Measurements from ENCODE around the gene ARHGEF17. TPM values are rescaled to one million over a fixed set of nuclear protein-coding genes. Genes with fewer than 3 reads are reported as not detected.

The ARHGEF17 gene
- total and polyA plus RNA-seq, 2 of the 8 experiments (the other 6 are each of a cell fraction or from before 2014, with no cell fraction given): 11.3 to 14.6 TPM

DNA sequence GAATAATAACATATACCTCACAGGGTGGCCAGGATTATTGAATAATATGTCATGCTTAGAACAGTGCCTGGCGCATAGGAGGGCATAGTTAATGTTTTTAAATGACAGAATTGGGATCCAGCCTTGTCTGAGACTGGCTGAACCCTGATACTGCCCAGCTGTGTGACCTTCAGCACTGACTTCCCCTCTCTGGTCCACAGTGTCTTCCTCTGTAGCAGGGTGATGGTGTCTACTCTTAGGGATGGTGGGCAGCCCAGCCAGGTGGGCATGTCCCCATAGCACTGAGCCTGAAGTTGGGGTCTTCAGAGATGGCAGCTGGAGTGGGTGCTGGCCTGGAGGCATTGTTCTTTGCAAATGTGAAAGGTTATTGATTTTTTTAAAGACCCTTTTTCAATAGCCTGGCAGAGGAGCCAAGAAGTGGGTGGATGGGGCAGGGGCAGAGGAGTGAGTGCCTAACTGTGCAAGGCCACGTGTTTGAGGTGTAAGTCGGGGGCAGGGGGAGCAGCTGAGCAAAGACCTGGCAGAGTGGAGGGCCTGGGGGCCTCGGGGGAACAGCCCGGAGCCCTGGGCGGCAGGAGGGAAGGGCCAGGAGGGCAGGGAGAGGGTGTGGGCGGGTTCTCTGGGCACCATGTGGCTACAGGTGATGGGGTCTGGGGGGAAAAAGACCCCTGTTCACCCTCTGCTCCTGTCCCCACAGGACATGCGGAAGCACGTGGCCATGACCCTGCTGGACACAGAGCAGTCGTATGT lies 38.3 kb downstream of the ARHGEF17 start:
- H3K27me3 ChIP-seq (replicated peaks in 1 of 4; ENCODE audit: control insufficient read depth in 3 of 4, extremely low read depth in 1 of 4, insufficient read depth in 3 of 4, low read length in 3 of 4): peaks cover 7 to 26% (median 24%) of the 10 kb centered on the region in 4 experiments; a peak in 6 of 7 replicates
- FAIRE-seq (no peak), DNase-seq (ENCODE audit: low read depth in 1 of 2, low spot score in 2 of 2) (no peak)
- H2BK12ac ChIP-seq (ENCODE audit: low read depth, low read length): no peak overlapping the region
- H3K9me3 ChIP-seq (ENCODE audit: insufficient read depth in 2 of 2, low read depth in 1 of 2, low read length in 1 of 2): no peaks in the 10 kb centered on the region
- H2BK5ac ChIP-seq (ENCODE audit: low read depth, low read length): no peak overlapping the region
- WGBS, 2 experiments (ENCODE audit: extremely low coverage in 1 of 2, insufficient coverage in 1 of 2, insufficient read length in 1 of 2, insufficient replicate concordance in 2 of 2, low coverage in 1 of 2, low lambda C conversion rate in 2 of 2, missing lambda C conversion rate in 1 of 2): 73% methylated on average over 8 of the region's 10 CpGs; no CpG with 5 or more reads in 1 of the 2 experiments
- no peak overlapping the region for H3K9ac ChIP-seq (replicated peaks in 1 of 4; ENCODE audit: extremely low read depth in 1 of 4, low read depth in 3 of 4, low read length in 3 of 4)
- H3K79me2 ChIP-seq (ENCODE audit: control insufficient read depth in 1 of 2, insufficient read depth in 2 of 2, low read length in 2 of 2): no peaks in the 10 kb centered on the region
- no peak overlapping the region for H2AK5ac ChIP-seq (ENCODE audit: low read depth, low read length)
- POLR2A ChIA-PET (ENCODE audit: partially characterized antibody): interaction anchor here (0.9 kb wide), 1 partner anchor 11 kb away, joined by 3 read pairs; no protein-coding TSS in a partner anchor
- H3K18ac ChIP-seq (ENCODE audit: extremely low read depth, low read length): no peak overlapping the region
- no peak overlapping the region; the same call in 1 of the 2 replicates for H4K8ac ChIP-seq (ENCODE audit: extremely low read depth, insufficient read depth, low read length)
- CTCF ChIA-PET (ENCODE audit: partially characterized antibody): interaction anchor here (0.6 to 59.1 kb wide), 5 partner anchors 4 to 165 kb away, joined by 3 to 1456 read pairs (median 13); partner anchors contain the start of gene RELT
- no peak overlapping the region for H4K5ac ChIP-seq (ENCODE audit: insufficient read length, low read depth, low read length)
- no peaks in the 10 kb centered on the region for H3K36me3 ChIP-seq (ENCODE audit: control insufficient read depth in 2 of 4, insufficient read depth in 4 of 4, low read length in 3 of 4)
- no peak overlapping the region for H3K4ac ChIP-seq (replicated peaks; ENCODE audit: insufficient read length, low read depth, low read length)
- no peak overlapping the region for H3K4me3 ChIP-seq (ENCODE audit: extremely low read depth in 1 of 4, insufficient read depth in 2 of 4, low read depth in 3 of 4, low read length in 4 of 4)
- peaks cover 13 to 40% of the 10 kb centered on the region in 2 experiments for H4K20me1 ChIP-seq (replicated peaks in 1 of 2; ENCODE audit: control insufficient read depth in 1 of 2, insufficient read depth in 2 of 2, low read length in 2 of 2)
- H4K91ac ChIP-seq (replicated peaks; ENCODE audit: insufficient read length, low read length): no peak overlapping the region
- peaks cover 5% of the 10 kb centered on the region; the same call in 1 of the 2 replicates for H3K79me1 ChIP-seq (ENCODE audit: low read depth, low read length)
- H3K4me1 ChIP-seq (replicated peaks in 1 of 4; ENCODE audit: control insufficient read depth in 3 of 4, insufficient read depth in 4 of 4, low read length in 3 of 4): peaks cover 0 to 9% (median 8%) of the 10 kb centered on the region in 4 experiments; a peak in 6 of 7 replicates
- no peak for TF ChIP-seq ZNF274 (IDR thresholded peaks at IDR 0.05; ENCODE audit: borderline replicate concordance, extremely low read depth, low read length)
- TF ChIP-seq, protein P1, sequence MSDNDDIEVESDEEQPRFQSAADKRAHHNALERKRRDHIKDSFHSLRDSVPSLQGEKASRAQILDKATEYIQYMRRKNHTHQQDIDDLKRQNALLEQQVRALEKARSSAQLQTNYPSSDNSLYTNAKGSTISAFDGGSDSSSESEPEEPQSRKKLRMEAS (IDR thresholded peaks at IDR 0.05): peak; percentile 41; the same call in 1 of the 2 replicates
- no peak overlapping the region for H2AFZ ChIP-seq (ENCODE audit: low read length)
- no peak overlapping the region for H2BK20ac ChIP-seq (ENCODE audit: low read length)
- no peak overlapping the region for H3K27ac ChIP-seq (ENCODE audit: low read depth, low read length)
- H3K14ac ChIP-seq (ENCODE audit: insufficient read length): no peak overlapping the region
- H3K56ac ChIP-seq (replicated peaks; ENCODE audit: insufficient read length, low read depth, low read length): no peak overlapping the region
- no peak overlapping the region for H3K4me2 ChIP-seq (ENCODE audit: insufficient read depth in 1 of 2, low read depth in 2 of 2, low read length in 2 of 2)
- H2BK120ac ChIP-seq (replicated peaks; ENCODE audit: low read depth, low read length): no peak overlapping the region
- no peak overlapping the region for H3K23ac ChIP-seq (ENCODE audit: insufficient read length)
- H3K23me2 ChIP-seq (ENCODE audit: low read depth, low read length): peaks cover 3% of the 10 kb centered on the region
- 0 out of 2 replicates have a peak overlapping the region, but pooled peaks have one; percentile 31 for H2BK15ac ChIP-seq (ENCODE audit: low read length)

Measured in H1 (cell line).